Stimulated activated CD8-positive, alpha-beta memory T cell treated with anti-CD3 and anti-CD28 coated beads, Interleukin-15, amount 100 ng/mL, for 24 hours (primary cell): Measurements from ENCODE around the gene OR6K2.

Source experiments
- DNase-seq: peaks from one replicate; pipeline ENCODE4 v3.0.0-alpha.2; 2020; ENCODE audit warnings: low read depth

The OR6K2 gene

GRCh38 chr1:158685085-158685484, 15.4 kb downstream of the OR6K2 start:
- no peak for DNase-seq

GRCh38 chr1:158681606-158682005, 18.8 kb downstream of the OR6K2 start:
- DNase-seq, result no peak

- DNase-seq, result no peak
Measured at GRCh38 chr1:158679289-158679688, 21.2 kb downstream of the OR6K2 start.

GRCh38 chr1:158675563-158676323, 24.7 kb downstream of the OR6K2 start:
- no peak for DNase-seq

- DNase-seq, result no peak
Measured at GRCh38 chr1:158674302-158674701, 26.1 kb downstream of the OR6K2 start.

- no peak for DNase-seq
Measured at GRCh38 chr1:158666037-158666436, 34.4 kb downstream of the OR6K2 start.

GRCh38 chr1:158654571-158654970, 45.9 kb downstream of the OR6K2 start:
- no peak for DNase-seq

GRCh38 chr1:158654086-158654485, 46.4 kb downstream of the OR6K2 start:
- no peak for DNase-seq

- DNase-seq, result no peak
Measured at GRCh38 chr1:158652721-158653334, 47.6 kb downstream of the OR6K2 start.
